ENCODE data around the gene COBL. TPM values are rescaled to one million over a fixed set of nuclear protein-coding genes. Genes with fewer than 3 reads are reported as not detected.

COBL gene
- polyA plus RNA-seq, 3 donors: not detected

GRCh38 chr7:51040787-51041186, 275.8 kb downstream of the COBL start:
- H3K79me2 ChIP-seq (ENCODE audit: insufficient read depth, low read length): no peaks in the 10 kb centered on the region
- H3K4me1 Mint-ChIP-seq: no peaks in the 10 kb centered on the region
- intact Hi-C loops (cut with micrococcal nuclease): no loop called here
- no peaks in the 10 kb centered on the region for H3K36me3 Mint-ChIP-seq
- H3K27me3 ChIP-seq (ENCODE audit: control insufficient read depth in 2 of 2, insufficient read depth in 2 of 2, low read length in 2 of 2): no peaks in the 10 kb centered on the region
- DNase-seq: no peak
- no peaks in the 10 kb centered on the region for H4K20me1 ChIP-seq (ENCODE audit: insufficient read depth, low read length)
- H3K36me3 ChIP-seq (replicated peaks in 1 of 2; ENCODE audit: control insufficient read depth in 1 of 2, insufficient read depth in 2 of 2, low read length in 2 of 2): no peaks in the 10 kb centered on the region
- H3K4me3 ChIP-seq (replicated peaks in 1 of 3; ENCODE audit: low read depth in 2 of 3, low read length in 3 of 3): no peak overlapping the region
- no peak overlapping the region for H3K27ac ChIP-seq (ENCODE audit: low read depth in 1 of 2, low read length in 2 of 2)
- no peaks in the 10 kb centered on the region for H3K9me3 ChIP-seq (replicated peaks in 1 of 2; ENCODE audit: control insufficient read depth in 1 of 2, insufficient read depth in 1 of 2, low read length in 2 of 2)
- H3K9ac ChIP-seq (ENCODE audit: insufficient read depth, low read length, poor library complexity, severe bottlenecking): no peak overlapping the region
- H3K9me3 Mint-ChIP-seq: peaks cover 0 to 2% (median 0%) of the 10 kb centered on the region in 7 donors
- H3K4me3 Mint-ChIP-seq: no peak overlapping the region
- H2AFZ ChIP-seq (ENCODE audit: insufficient read depth, low read depth, low read length, poor library complexity, severe bottlenecking): no peak overlapping the region
- H3K4me1 ChIP-seq (ENCODE audit: control insufficient read depth in 1 of 2, insufficient read depth in 2 of 2, low read length in 2 of 2): no peaks in the 10 kb centered on the region
- WGBS (ENCODE audit: insufficient coverage): 58% methylated on average over 6 of the region's 6 CpGs
- peaks cover 0 to 5% (median 0%) of the 10 kb centered on the region in 3 donors for H3K27me3 Mint-ChIP-seq (ENCODE audit: low read depth in 3 of 3)
- no peak overlapping the region for H3K27ac Mint-ChIP-seq
- TF ChIP-seq CTCF (IDR thresholded peaks at IDR 0.05): no peak
- no peak overlapping the region for H3K4me2 ChIP-seq (replicated peaks; ENCODE audit: extremely low read depth, low read length, poor library complexity, severe bottlenecking)

- no peak overlapping the region for H3K4me3 ChIP-seq (replicated peaks in 1 of 3; ENCODE audit: low read depth in 2 of 3, low read length in 3 of 3)
- DNase-seq: no peak
- intact Hi-C loops (cut with micrococcal nuclease): no loop called here
Measured at GRCh38 chr7:51038573-51038972, 278.0 kb downstream of the COBL start.

More at GRCh38 chr7:51038573-51038972, 278.0 kb downstream of the COBL start:
- Mint-ChIP-seq H3K4me1 (no peaks in the 10 kb centered on the region), H3K27me3 (ENCODE audit: low read depth in 3 of 3) (peaks cover 0 to 7% (median 2%) of the 10 kb centered on the region in 3 donors), H3K4me3 (no peak overlapping the region), H3K9me3 (peaks cover 0 to 2% (median 0%) of the 10 kb centered on the region in 7 donors), H3K27ac (no peak overlapping the region), H3K36me3 (no peaks in the 10 kb centered on the region)
- Histone ChIP-seq H3K27me3 (ENCODE audit: control insufficient read depth in 2 of 2, insufficient read depth in 2 of 2, low read length in 2 of 2) (no peaks in the 10 kb centered on the region), H4K20me1 (ENCODE audit: insufficient read depth, low read length) (no peaks in the 10 kb centered on the region), H3K9ac (ENCODE audit: insufficient read depth, low read length, poor library complexity, severe bottlenecking) (no peak overlapping the region), H3K27ac (ENCODE audit: low read depth in 1 of 2, low read length in 2 of 2) (no peak overlapping the region), H2AFZ (ENCODE audit: insufficient read depth, low read depth, low read length, poor library complexity, severe bottlenecking) (no peak overlapping the region), H3K9me3 (replicated peaks in 1 of 2; ENCODE audit: control insufficient read depth in 1 of 2, insufficient read depth in 1 of 2, low read length in 2 of 2) (no peaks in the 10 kb centered on the region), H3K79me2 (ENCODE audit: insufficient read depth, low read length) (no peaks in the 10 kb centered on the region), H3K4me1 (ENCODE audit: control insufficient read depth in 1 of 2, insufficient read depth in 2 of 2, low read length in 2 of 2) (no peaks in the 10 kb centered on the region), H3K36me3 (replicated peaks in 1 of 2; ENCODE audit: control insufficient read depth in 1 of 2, insufficient read depth in 2 of 2, low read length in 2 of 2) (no peaks in the 10 kb centered on the region), H3K4me2 (replicated peaks; ENCODE audit: extremely low read depth, low read length, poor library complexity, severe bottlenecking) (no peak overlapping the region)
- no peak for TF ChIP-seq CTCF (IDR thresholded peaks at IDR 0.05)
- WGBS (ENCODE audit: insufficient coverage): 93% methylated on average over 2 of the region's 3 CpGs

Data from CD14-positive monocyte (primary cell).